ENCODE results near the gene CLDN19. TPM values are rescaled to one million over a fixed set of nuclear protein-coding genes. Genes with fewer than 3 reads are reported as not detected.

The CLDN19 gene
- total and polyA plus RNA-seq, 2 of the 8 experiments (the other 6 are each of a cell fraction or from before 2014, with no cell fraction given), result 9.7 to 17.2 TPM

- TF ChIP-seq POLR2AphosphoS5 (IDR thresholded peaks at IDR 0.05; ENCODE audit: low read depth, low read length) (no peak), ATF3 (IDR thresholded peaks at IDR 0.05; ENCODE audit: insufficient read depth, low read depth, low read length) (no peak), TEAD4 (IDR thresholded peaks at IDR 0.05; ENCODE audit: low read depth, low read length) (no peak), CBX5 (IDR thresholded peaks at IDR 0.05; ENCODE audit: low read depth, low read length) (no peak), EP300 (IDR thresholded peaks at IDR 0.05; ENCODE audit: borderline replicate concordance in 1 of 2, low read depth in 2 of 2, low read length in 2 of 2) (no peak), SRF (IDR thresholded peaks at IDR 0.05; ENCODE audit: low read depth, low read length) (no peak)
These were observed 29.8 kb upstream of the CLDN19 start (continued) for GRCh38 chr1:42769811-42770210.

All from H1 (cell line).